Natural killer cell treated with Interleukin-12 subunit alpha and Interleukin-12 subunit beta and Interleukin-15 and Interleukin-18, amount 100 ng/mL, for 72 hours (primary cell): ENCODE measurements around the gene TMEM267. TPM values are rescaled to one million over a fixed set of nuclear protein-coding genes. Genes with fewer than 3 reads are reported as not detected.
"Not testable (repeated sequence)": the region's sequence is repeated elsewhere in the genome, so short reads cannot be mapped to it uniquely, and the experiment has no call there.

Experiments
- ATAC-seq, 2 donors: fragments of 150-1000 bp; cut with Tn5 transposase in 1 of 2; sonication (Bioruptor Pico), chemical (Tn5 transposase) in 1 of 2; 2 replicates each; pipeline ENCODE4 v1.10.0; 2021
- DNase-seq: peaks from one replicate; pipeline ENCODE4 v3.0.0; 2022; ENCODE audit warnings: low spot score
- H3K27ac Mint-ChIP-seq, 2 donors: 1 replicate in 1 of 2; 2 replicates in 1 of 2; pipeline ENCODE4 v1.8.0; 2022; ENCODE audit warnings: mixed read lengths in 2 of 2, mild to moderate bottlenecking in 1 of 2, moderate library complexity in 1 of 2
- H3K27me3 Mint-ChIP-seq, 2 donors: 1 replicate in 1 of 2; 2 replicates in 1 of 2; pipeline ENCODE4 v1.8.0; 2022; ENCODE audit warnings: mixed read lengths in 2 of 2
- H3K36me3 Mint-ChIP-seq: one replicate; pipeline ENCODE4 v1.8.0; 2022; ENCODE audit warnings: mixed read lengths
- H3K4me1 Mint-ChIP-seq, 2 donors: 1 replicate in 1 of 2; 2 replicates in 1 of 2; pipeline ENCODE4 v1.8.0; 2022; ENCODE audit warnings: low read depth in 2 of 2, mixed read lengths in 2 of 2, mild to moderate bottlenecking in 1 of 2
- H3K4me3 Mint-ChIP-seq: one replicate; pipeline ENCODE4 v1.8.0; 2022; ENCODE audit warnings: mixed read lengths
- H3K9me3 Mint-ChIP-seq: 2 replicates; pipeline ENCODE4 v1.8.0; 2022; ENCODE audit warnings: mixed read lengths
- total RNA-seq, 2 donors: library from RNA; stranded (reverse); gene quantifications; one replicate each; pipeline ENCODE4 v1.2.3, GENCODE V29; 2022

Gene TMEM267
- total RNA-seq, result 10 to 100 TPM; 20.6 to 23.0 TPM

GRCh38 chr5:43483298-43484105 is at the start of gene TMEM267:
TMEM267 (minus strand) TSS chr5:43483865; CDS start chr5:43453969, 29,896 bp downstream.
- ATAC-seq (peak; percentile 96 to 97), DNase-seq (peak; percentile 91)
- H3K4me3 Mint-ChIP-seq, result peak within 1 kb of the TSS; percentile 88
- H3K36me3 Mint-ChIP-seq, result peaks cover 6% of the 10 kb centered on the region
- H3K9me3 Mint-ChIP-seq, result no peaks in the 10 kb centered on the region
- peak within 1 kb of the TSS; percentile 98 for H3K27ac Mint-ChIP-seq
- H3K4me1 Mint-ChIP-seq, result peaks cover 20 to 38% of the 10 kb centered on the region in 2 donors
- H3K27me3 Mint-ChIP-seq, result no peaks in the 10 kb centered on the region

GRCh38 chr5:43530648-43531047 is 47.0 kb upstream of the TMEM267 start:
- peaks cover 27% of the 10 kb centered on the region for H3K36me3 Mint-ChIP-seq
- H3K4me3 Mint-ChIP-seq, result no peak overlapping the region
- ATAC-seq, result no peak

GRCh38 chr5:43523662-43524072 is 40.0 kb upstream of the TMEM267 start:
- no peaks in the 10 kb centered on the region for H3K9me3 Mint-ChIP-seq
- H3K27me3 Mint-ChIP-seq, result no peaks in the 10 kb centered on the region
- DNase-seq, result no peak
- no peak overlapping the region for H3K4me3 Mint-ChIP-seq
- H3K36me3 Mint-ChIP-seq, result peaks cover 19% of the 10 kb centered on the region
- peaks cover 0 to 3% of the 10 kb centered on the region in 2 donors for H3K4me1 Mint-ChIP-seq
- ATAC-seq, result no peak
- no peak overlapping the region for H3K27ac Mint-ChIP-seq

More at GRCh38 chr5:43530648-43531047, 47.0 kb upstream of the TMEM267 start:
- Mint-ChIP-seq H3K4me1 (no peaks in the 10 kb centered on the region), H3K27ac (no peak overlapping the region), H3K9me3 (no peaks in the 10 kb centered on the region), H3K27me3 (no peaks in the 10 kb centered on the region)
- no peak for DNase-seq

GRCh38 chr5:43520615-43521014 is 37.0 kb upstream of the TMEM267 start:
- Mint-ChIP-seq H3K9me3 (no peaks in the 10 kb centered on the region), H3K4me1 (peaks cover 5 to 7% of the 10 kb centered on the region in 2 donors), H3K27me3 (no peaks in the 10 kb centered on the region), H3K36me3 (peaks cover 10% of the 10 kb centered on the region), H3K4me3 (no peak overlapping the region), H3K27ac (no peak overlapping the region)
- no peak for ATAC-seq
- no peak for DNase-seq

GRCh38 chr5:43515678-43516048 is 32.0 kb upstream of the TMEM267 start:
- H3K9me3 Mint-ChIP-seq, result no peaks in the 10 kb centered on the region
- ATAC-seq, result no peak
- H3K36me3 Mint-ChIP-seq, result peaks cover 6% of the 10 kb centered on the region
- peaks cover 29 to 30% of the 10 kb centered on the region in 2 donors for H3K4me1 Mint-ChIP-seq
- no peaks in the 10 kb centered on the region for H3K27me3 Mint-ChIP-seq
- H3K27ac Mint-ChIP-seq, result peak overlapping the region; percentile 92 to 94
- DNase-seq, result no peak
- H3K4me3 Mint-ChIP-seq, result peak overlapping the region; percentile 95

- peaks cover 6% of the 10 kb centered on the region for H3K36me3 Mint-ChIP-seq
- H3K9me3 Mint-ChIP-seq, result no peaks in the 10 kb centered on the region
- peak; percentile 96 for DNase-seq
- peaks cover 28 to 29% of the 10 kb centered on the region in 2 donors for H3K4me1 Mint-ChIP-seq
- no peaks in the 10 kb centered on the region for H3K27me3 Mint-ChIP-seq
- H3K4me3 Mint-ChIP-seq, result peak within 1 kb of the TSS; percentile 95
- H3K27ac Mint-ChIP-seq, result peak within 1 kb of the TSS; percentile 92 to 94
- ATAC-seq, result peak; percentile 100
Observed at GRCh38 chr5:43514816-43515677, 31.4 kb upstream of the TMEM267 start, which contains the start of gene C5orf34. C5orf34 (minus strand) TSS chr5:43515148; CDS start chr5:43509339, 5,809 bp downstream.

GRCh38 chr5:43514471-43514815 is 30.8 kb upstream of the TMEM267 start:
- Mint-ChIP-seq H3K4me3 (peak overlapping the region; percentile 95), H3K27me3 (no peaks in the 10 kb centered on the region), H3K36me3 (peaks cover 6% of the 10 kb centered on the region), H3K4me1 (peaks cover 28 to 29% of the 10 kb centered on the region in 2 donors), H3K27ac (peak overlapping the region; percentile 92 to 94), H3K9me3 (no peaks in the 10 kb centered on the region)
- DNase-seq (peak; percentile 59), ATAC-seq (peak; percentile 58 to 61)

GRCh38 chr5:43514025-43514424 is 30.4 kb upstream of the TMEM267 start:
- DNase-seq, result no peak
- H3K36me3 Mint-ChIP-seq, result peaks cover 6% of the 10 kb centered on the region
- H3K4me3 Mint-ChIP-seq, result peak overlapping the region; percentile 95
- H3K9me3 Mint-ChIP-seq, result no peaks in the 10 kb centered on the region
- no peaks in the 10 kb centered on the region for H3K27me3 Mint-ChIP-seq
- no peak for ATAC-seq
- H3K4me1 Mint-ChIP-seq, result peaks cover 28 to 29% of the 10 kb centered on the region in 2 donors
- peak overlapping the region; percentile 92 to 94 for H3K27ac Mint-ChIP-seq

GRCh38 chr5:43511062-43511461 is 27.4 kb upstream of the TMEM267 start:
- DNase-seq, H3K4me3 Mint-ChIP-seq, H3K36me3 Mint-ChIP-seq, H3K27ac Mint-ChIP-seq, ATAC-seq, H3K9me3 Mint-ChIP-seq, H3K27me3 Mint-ChIP-seq: not testable (repeated sequence)
- peaks cover 24 to 25% of the 10 kb centered on the region in 2 donors for H3K4me1 Mint-ChIP-seq

- H3K27ac Mint-ChIP-seq, result no peak overlapping the region
- no peaks in the 10 kb centered on the region for H3K4me1 Mint-ChIP-seq
- H3K9me3 Mint-ChIP-seq, result no peaks in the 10 kb centered on the region
- no peaks in the 10 kb centered on the region for H3K36me3 Mint-ChIP-seq
- H3K4me3 Mint-ChIP-seq, result no peak overlapping the region
- DNase-seq, result no peak
- H3K27me3 Mint-ChIP-seq, result no peaks in the 10 kb centered on the region
- ATAC-seq, result no peak
Observed at GRCh38 chr5:43498581-43498980, 14.9 kb upstream of the TMEM267 start.

GRCh38 chr5:43497311-43498104 is 13.8 kb upstream of the TMEM267 start:
- Mint-ChIP-seq H3K27ac (peak overlapping the region in 1 of 2 donors; percentile 3), H3K4me3 (peak overlapping the region; percentile 31), H3K4me1 (no peaks in the 10 kb centered on the region), H3K27me3 (no peaks in the 10 kb centered on the region), H3K9me3 (no peaks in the 10 kb centered on the region), H3K36me3 (no peaks in the 10 kb centered on the region)
- no peak for DNase-seq
- no peak for ATAC-seq

- Mint-ChIP-seq H3K9me3 (no peaks in the 10 kb centered on the region), H3K27me3 (no peaks in the 10 kb centered on the region), H3K36me3 (no peaks in the 10 kb centered on the region), H3K4me1 (no peaks in the 10 kb centered on the region), H3K4me3 (no peak overlapping the region), H3K27ac (no peak overlapping the region)
- ATAC-seq, result no peak
- DNase-seq, result no peak
Observed at GRCh38 chr5:43491326-43491725, 7.7 kb upstream of the TMEM267 start.

- ATAC-seq (no peak), DNase-seq (no peak)
- peaks cover 6% of the 10 kb centered on the region for H3K36me3 Mint-ChIP-seq
- no peak overlapping the region for H3K4me3 Mint-ChIP-seq
- H3K9me3 Mint-ChIP-seq, result no peaks in the 10 kb centered on the region
- H3K4me1 Mint-ChIP-seq, result peaks cover 20 to 38% of the 10 kb centered on the region in 2 donors
- no peaks in the 10 kb centered on the region for H3K27me3 Mint-ChIP-seq
- H3K27ac Mint-ChIP-seq, result peak overlapping the region; percentile 98
Observed at GRCh38 chr5:43486353-43486752, 2.7 kb upstream of the TMEM267 start.
